Measurements from ENCODE around the gene OPA3.

Gene OPA3

GRCh38 chr19:45597425-45598111 is 13.0 kb upstream of the OPA3 start:
- DNase-seq = no peak

- no peak for DNase-seq
Observed at GRCh38 chr19:45595814-45596213, 11.2 kb upstream of the OPA3 start.

- DNase-seq = no peak
Observed at GRCh38 chr19:45593520-45593919, 8.9 kb upstream of the OPA3 start.

- no peak for DNase-seq
Observed at GRCh38 chr19:45592366-45592765, 7.8 kb upstream of the OPA3 start.

- no peak for DNase-seq
Observed at GRCh38 chr19:45591638-45592005, 7.0 kb upstream of the OPA3 start.

GRCh38 chr19:45591004-45591637 is 6.5 kb upstream of the OPA3 start:
- DNase-seq = peak; percentile 56

- DNase-seq = no peak
Observed at GRCh38 chr19:45590300-45591003, 5.8 kb upstream of the OPA3 start.

GRCh38 chr19:45589768-45590167 is 5.2 kb upstream of the OPA3 start:
- no peak for DNase-seq

GRCh38 chr19:45587873-45588272 is 3.3 kb upstream of the OPA3 start:
- DNase-seq = no peak

GRCh38 chr19:45585158-45585577 is 566 bp upstream of the OPA3 start:
- DNase-seq = no peak

- no peak for DNase-seq
Observed at GRCh38 chr19:45581576-45581975, 3.0 kb downstream of the OPA3 start.

GRCh38 chr19:45578861-45579260 is 5.7 kb downstream of the OPA3 start:
- no peak for DNase-seq

- no peak for DNase-seq
Observed at GRCh38 chr19:45577111-45577905, 7.3 kb downstream of the OPA3 start.

- no peak for DNase-seq
Observed at GRCh38 chr19:45576682-45577081, 7.9 kb downstream of the OPA3 start.

GRCh38 chr19:45575216-45575615 is 9.4 kb downstream of the OPA3 start:
- no peak for DNase-seq

- no peak for DNase-seq
Observed at GRCh38 chr19:45574526-45574925, 10.1 kb downstream of the OPA3 start.

- DNase-seq = no peak
Observed at GRCh38 chr19:45571457-45572220, 13.0 kb downstream of the OPA3 start.

- DNase-seq = peak; percentile 68
Observed at GRCh38 chr19:45569619-45570421, 14.8 kb downstream of the OPA3 start.

GRCh38 chr19:45568732-45569131 is 15.9 kb downstream of the OPA3 start:
- DNase-seq = no peak

GRCh38 chr19:45567609-45568008 is 17.0 kb downstream of the OPA3 start:
- DNase-seq = no peak

- DNase-seq = peak; percentile 43
Observed at GRCh38 chr19:45564131-45564780, 20.3 kb downstream of the OPA3 start.

Measured in CD4-positive, alpha-beta T cell treated with Interleukin-17A for 4 hours (primary cell).